ENCODE measurements around the gene PIKFYVE. TPM values are rescaled to one million over a fixed set of nuclear protein-coding genes. Genes with fewer than 3 reads are reported as not detected.
A peak's percentile ranks its signal among the peaks of the same experiment; 100 is the strongest.

The PIKFYVE gene
- total RNA-seq, 1 experiment from 2014 or later = 34.8 TPM

DNA sequence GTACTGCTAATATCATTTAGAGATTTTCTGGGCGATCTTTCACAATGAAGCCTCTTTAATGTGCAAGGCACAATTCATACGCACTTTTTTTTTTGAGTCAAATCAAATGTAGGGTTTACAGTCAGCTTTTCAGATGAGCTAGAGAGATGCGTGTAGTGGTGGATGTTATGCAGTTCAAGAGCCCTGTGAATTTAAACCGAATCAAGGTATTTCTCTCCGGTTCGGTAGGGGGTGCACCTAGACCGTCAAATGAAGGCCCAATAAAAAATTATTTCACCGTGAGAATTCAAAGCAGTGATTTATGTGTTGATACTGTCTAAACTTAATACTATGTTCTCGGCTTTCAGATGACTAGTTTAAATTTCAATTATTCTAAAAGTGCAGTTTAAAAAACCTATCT, 141.6 kb downstream of the PIKFYVE start:
- H3K9me3 ChIP-seq (ENCODE audit: control insufficient read depth, insufficient read depth, low read depth, low read length) = no peaks in the 10 kb centered on the region
- no TSS peak for BruUV-seq (replicated peaks)
- in situ Hi-C loops (cut with HindIII; ENCODE audit: low pct_unique_long_range_greater_than_20kb, low sequenced_read_pairs) = no loop called here
- TF ChIP-seq POLR2AphosphoS5 (IDR thresholded peaks at IDR 0.05; ENCODE audit: low read depth, low read length) (no peak), TCF7L2 (IDR thresholded peaks at IDR 0.05; ENCODE audit: low read depth, low read length) (no peak)
- TF ChIP-seq, protein P1, sequence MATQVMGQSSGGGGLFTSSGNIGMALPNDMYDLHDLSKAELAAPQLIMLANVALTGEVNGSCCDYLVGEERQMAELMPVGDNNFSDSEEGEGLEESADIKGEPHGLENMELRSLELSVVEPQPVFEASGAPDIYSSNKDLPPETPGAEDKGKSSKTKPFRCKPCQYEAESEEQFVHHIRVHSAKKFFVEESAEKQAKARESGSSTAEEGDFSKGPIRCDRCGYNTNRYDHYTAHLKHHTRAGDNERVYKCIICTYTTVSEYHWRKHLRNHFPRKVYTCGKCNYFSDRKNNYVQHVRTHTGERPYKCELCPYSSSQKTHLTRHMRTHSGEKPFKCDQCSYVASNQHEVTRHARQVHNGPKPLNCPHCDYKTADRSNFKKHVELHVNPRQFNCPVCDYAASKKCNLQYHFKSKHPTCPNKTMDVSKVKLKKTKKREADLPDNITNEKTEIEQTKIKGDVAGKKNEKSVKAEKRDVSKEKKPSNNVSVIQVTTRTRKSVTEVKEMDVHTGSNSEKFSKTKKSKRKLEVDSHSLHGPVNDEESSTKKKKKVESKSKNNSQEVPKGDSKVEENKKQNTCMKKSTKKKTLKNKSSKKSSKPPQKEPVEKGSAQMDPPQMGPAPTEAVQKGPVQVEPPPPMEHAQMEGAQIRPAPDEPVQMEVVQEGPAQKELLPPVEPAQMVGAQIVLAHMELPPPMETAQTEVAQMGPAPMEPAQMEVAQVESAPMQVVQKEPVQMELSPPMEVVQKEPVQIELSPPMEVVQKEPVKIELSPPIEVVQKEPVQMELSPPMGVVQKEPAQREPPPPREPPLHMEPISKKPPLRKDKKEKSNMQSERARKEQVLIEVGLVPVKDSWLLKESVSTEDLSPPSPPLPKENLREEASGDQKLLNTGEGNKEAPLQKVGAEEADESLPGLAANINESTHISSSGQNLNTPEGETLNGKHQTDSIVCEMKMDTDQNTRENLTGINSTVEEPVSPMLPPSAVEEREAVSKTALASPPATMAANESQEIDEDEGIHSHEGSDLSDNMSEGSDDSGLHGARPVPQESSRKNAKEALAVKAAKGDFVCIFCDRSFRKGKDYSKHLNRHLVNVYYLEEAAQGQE (IDR thresholded peaks at IDR 0.05; ENCODE audit: insufficient read depth in 1 of 2, low read depth in 2 of 2, low read length in 1 of 2) = no peak
- TF ChIP-seq, protein P2, sequence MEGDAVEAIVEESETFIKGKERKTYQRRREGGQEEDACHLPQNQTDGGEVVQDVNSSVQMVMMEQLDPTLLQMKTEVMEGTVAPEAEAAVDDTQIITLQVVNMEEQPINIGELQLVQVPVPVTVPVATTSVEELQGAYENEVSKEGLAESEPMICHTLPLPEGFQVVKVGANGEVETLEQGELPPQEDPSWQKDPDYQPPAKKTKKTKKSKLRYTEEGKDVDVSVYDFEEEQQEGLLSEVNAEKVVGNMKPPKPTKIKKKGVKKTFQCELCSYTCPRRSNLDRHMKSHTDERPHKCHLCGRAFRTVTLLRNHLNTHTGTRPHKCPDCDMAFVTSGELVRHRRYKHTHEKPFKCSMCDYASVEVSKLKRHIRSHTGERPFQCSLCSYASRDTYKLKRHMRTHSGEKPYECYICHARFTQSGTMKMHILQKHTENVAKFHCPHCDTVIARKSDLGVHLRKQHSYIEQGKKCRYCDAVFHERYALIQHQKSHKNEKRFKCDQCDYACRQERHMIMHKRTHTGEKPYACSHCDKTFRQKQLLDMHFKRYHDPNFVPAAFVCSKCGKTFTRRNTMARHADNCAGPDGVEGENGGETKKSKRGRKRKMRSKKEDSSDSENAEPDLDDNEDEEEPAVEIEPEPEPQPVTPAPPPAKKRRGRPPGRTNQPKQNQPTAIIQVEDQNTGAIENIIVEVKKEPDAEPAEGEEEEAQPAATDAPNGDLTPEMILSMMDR (IDR thresholded peaks at IDR 0.05) = peak; percentile 68
- ATAC-seq = peak; percentile 88
- H3K36me3 ChIP-seq (ENCODE audit: control insufficient read depth, insufficient read depth, low read length) = no peaks in the 10 kb centered on the region
- intact Hi-C loops (cut with micrococcal nuclease; ENCODE audit: unreplicated experiment) = loop anchor here (2.0 to 10.0 kb wide), 3 partner anchors 800 to 1157 kb away; no protein-coding TSS in a partner anchor
- no peak overlapping the region for H3K27ac ChIP-seq (ENCODE audit: low read length)
- H3K4me1 ChIP-seq (ENCODE audit: control insufficient read depth, insufficient read depth, low read length) = no peaks in the 10 kb centered on the region
- DNase-seq (ENCODE audit: low read depth, low spot score) = no peak
- ChIA-PET CTCF (interaction anchor here (0.6 to 1.3 kb wide), 6 partner anchors 10 to 1104 kb away, joined by 3 to 7 read pairs (median 4); partner anchors contain the start of gene MAP2), POLR2A (no interaction called here)
- no peak overlapping the region for H3K4me3 ChIP-seq (ENCODE audit: low read depth in 2 of 2, low read length in 2 of 2)
- H3K27me3 ChIP-seq (ENCODE audit: control insufficient read depth, insufficient read depth, low read length) = peaks cover 49% of the 10 kb centered on the region

Other genes with a start within 250 kb of the PIKFYVE start
- gene PLEKHM3, start 240.7 kb upstream of the PIKFYVE start, total RNA-seq (2021; ENCODE audit: unreplicated experiment) = 2.5 TPM
- not detected for gene CRYGD, start 141.7 kb upstream of the PIKFYVE start, total RNA-seq (2021; ENCODE audit: unreplicated experiment)
- gene CRYGC, start 136.4 kb upstream of the PIKFYVE start, total RNA-seq (2021; ENCODE audit: unreplicated experiment) = not detected
- gene CRYGB, start 120.1 kb upstream of the PIKFYVE start, total RNA-seq (2021; ENCODE audit: unreplicated experiment) = not detected
- gene CRYGA, start 102.7 kb upstream of the PIKFYVE start, total RNA-seq (2021; ENCODE audit: unreplicated experiment) = not detected
- not detected for gene C2orf80, start 76.2 kb upstream of the PIKFYVE start, total RNA-seq (2021; ENCODE audit: unreplicated experiment)
- 80.2 TPM for gene IDH1, start 11.2 kb upstream of the PIKFYVE start, total RNA-seq (2021; ENCODE audit: unreplicated experiment)
- 0.10 TPM for gene PTH2R, start 140.5 kb downstream of the PIKFYVE start, total RNA-seq (2021; ENCODE audit: unreplicated experiment)